ENCODE results near the gene CUL3. TPM values are rescaled to one million over a fixed set of nuclear protein-coding genes. Genes with fewer than 3 reads are reported as not detected.

The CUL3 gene
- total RNA-seq, 1 experiment from 2014 or later: 95.7 TPM

DNA sequence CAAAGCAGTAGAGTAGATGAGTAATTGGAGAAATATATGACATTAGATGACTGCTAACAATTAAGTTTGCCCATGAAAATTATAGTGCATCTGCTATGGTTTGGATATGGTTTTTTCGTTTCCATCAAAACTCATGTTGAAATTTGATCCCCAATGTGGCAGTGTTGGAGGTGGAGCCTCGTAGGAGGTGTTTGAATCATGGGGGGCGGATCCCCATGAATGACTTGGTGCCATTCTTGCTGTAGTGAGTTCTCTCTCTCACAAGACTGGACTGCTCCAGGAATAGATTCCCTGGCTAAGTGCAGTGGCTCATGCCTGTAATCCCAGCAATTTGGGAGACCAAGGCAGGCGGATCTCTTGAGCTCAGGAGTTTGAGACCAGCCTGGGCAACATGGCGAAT, 9.7 kb upstream of the CUL3 start (continued):
- TF ChIP-seq, protein P1, sequence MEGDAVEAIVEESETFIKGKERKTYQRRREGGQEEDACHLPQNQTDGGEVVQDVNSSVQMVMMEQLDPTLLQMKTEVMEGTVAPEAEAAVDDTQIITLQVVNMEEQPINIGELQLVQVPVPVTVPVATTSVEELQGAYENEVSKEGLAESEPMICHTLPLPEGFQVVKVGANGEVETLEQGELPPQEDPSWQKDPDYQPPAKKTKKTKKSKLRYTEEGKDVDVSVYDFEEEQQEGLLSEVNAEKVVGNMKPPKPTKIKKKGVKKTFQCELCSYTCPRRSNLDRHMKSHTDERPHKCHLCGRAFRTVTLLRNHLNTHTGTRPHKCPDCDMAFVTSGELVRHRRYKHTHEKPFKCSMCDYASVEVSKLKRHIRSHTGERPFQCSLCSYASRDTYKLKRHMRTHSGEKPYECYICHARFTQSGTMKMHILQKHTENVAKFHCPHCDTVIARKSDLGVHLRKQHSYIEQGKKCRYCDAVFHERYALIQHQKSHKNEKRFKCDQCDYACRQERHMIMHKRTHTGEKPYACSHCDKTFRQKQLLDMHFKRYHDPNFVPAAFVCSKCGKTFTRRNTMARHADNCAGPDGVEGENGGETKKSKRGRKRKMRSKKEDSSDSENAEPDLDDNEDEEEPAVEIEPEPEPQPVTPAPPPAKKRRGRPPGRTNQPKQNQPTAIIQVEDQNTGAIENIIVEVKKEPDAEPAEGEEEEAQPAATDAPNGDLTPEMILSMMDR (IDR thresholded peaks at IDR 0.05 in 2 of 3, conservative IDR thresholded peaks at IDR 0.05 in 1 of 3; ENCODE audit: borderline replicate concordance in 1 of 3, insufficient read depth in 1 of 3, low read depth in 2 of 3, low read length in 2 of 3): no peak

DNA sequence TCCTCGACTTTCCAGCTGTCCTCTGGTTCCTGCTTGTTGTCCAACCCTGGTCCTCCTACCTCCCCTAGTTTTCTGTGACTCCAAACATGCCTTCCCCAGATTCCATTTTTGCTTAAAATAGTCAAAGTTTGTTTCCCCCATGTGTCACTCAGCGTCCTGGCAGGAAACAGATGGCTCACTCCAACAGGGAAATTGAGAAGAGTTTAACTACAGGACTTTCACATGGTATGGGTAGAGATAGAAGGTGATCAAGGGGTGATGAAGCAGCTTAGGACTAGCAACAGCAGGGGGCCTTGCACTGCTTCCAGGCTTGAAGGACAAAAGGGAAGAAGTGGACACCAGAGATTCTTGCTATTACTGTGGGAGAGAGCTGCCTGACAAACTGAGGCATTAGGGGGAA, 6.1 kb upstream of the CUL3 start:
- H3K79me2 ChIP-seq (ENCODE audit: insufficient read depth, low read length): no peaks in the 10 kb centered on the region
- H2AFZ ChIP-seq (ENCODE audit: low read depth, low read length, poor library complexity, severe bottlenecking): no peak overlapping the region
- no peaks in the 10 kb centered on the region for H3K9me3 ChIP-seq (ENCODE audit: control insufficient read depth in 1 of 2, insufficient read depth in 1 of 2, low read depth in 1 of 2, low read length in 2 of 2)
- POLR2A ChIA-PET: no interaction called here
- BruUV-seq (replicated peaks): no TSS peak
- ATAC-seq (no peak), DNase-seq (ENCODE audit: low read depth, low spot score) (no peak)
- H3K36me3 ChIP-seq (ENCODE audit: control insufficient read depth in 1 of 2, insufficient read depth in 2 of 2, low read length in 2 of 2): no peaks in the 10 kb centered on the region
- H3K4me2 ChIP-seq (ENCODE audit: low read length): no peak overlapping the region
- no peaks in the 10 kb centered on the region for H3K27me3 ChIP-seq (ENCODE audit: insufficient read depth, low read length)
- CTCF ChIA-PET: no interaction called here
- H4K20me1 ChIP-seq (ENCODE audit: insufficient read depth): no peaks in the 10 kb centered on the region
- H3K4me1 ChIP-seq (ENCODE audit: control insufficient read depth in 1 of 2, insufficient read depth in 2 of 2, low read length in 2 of 2): peaks cover 3 to 9% of the 10 kb centered on the region in 2 experiments; a peak in 2 of 4 replicates
- H3K9me2 ChIP-seq (ENCODE audit: insufficient read depth): no peaks in the 10 kb centered on the region
- RAD21 ChIA-PET (ENCODE audit: low non-redundant PET in 1 of 2, low total read pairs in 2 of 2, uncharacterized antibody in 2 of 2, unreplicated experiment in 2 of 2): no interaction called here
- no peak overlapping the region for H3K4me3 ChIP-seq (replicated peaks in 1 of 2; ENCODE audit: low read depth in 1 of 2, low read length in 2 of 2)
- no peak overlapping the region for H3K27ac ChIP-seq (ENCODE audit: low read depth, low read length)
- no peak overlapping the region for H3K9ac ChIP-seq (ENCODE audit: low read length)
- intact Hi-C loops (cut with micrococcal nuclease): no loop called here
- TF ChIP-seq POLR2AphosphoS5 (IDR thresholded peaks at IDR 0.05; ENCODE audit: low read depth, low read length) (no peak), CEBPB (IDR thresholded peaks at IDR 0.05; ENCODE audit: low read depth) (no peak), TCF7L2 (IDR thresholded peaks at IDR 0.05; ENCODE audit: borderline replicate concordance, extremely low read depth, insufficient read depth, insufficient read length) (no peak), SIN3A (IDR thresholded peaks at IDR 0.05; ENCODE audit: low read depth) (no peak), JUND (IDR thresholded peaks at IDR 0.05) (no peak), EZH2 (IDR thresholded peaks at IDR 0.05) (no peak), EZH2phosphoT487 (IDR thresholded peaks at IDR 0.05; ENCODE audit: borderline replicate concordance) (no peak), RAD21 (IDR thresholded peaks at IDR 0.05; ENCODE audit: low read depth) (no peak), ZNF274 (IDR thresholded peaks at IDR 0.05; ENCODE audit: low read depth, low read length) (no peak), FOSL1 (IDR thresholded peaks at IDR 0.05; ENCODE audit: low read depth) (no peak), EGR1 (IDR thresholded peaks at IDR 0.05; ENCODE audit: low read depth) (no peak)
- TF ChIP-seq, protein P2, sequence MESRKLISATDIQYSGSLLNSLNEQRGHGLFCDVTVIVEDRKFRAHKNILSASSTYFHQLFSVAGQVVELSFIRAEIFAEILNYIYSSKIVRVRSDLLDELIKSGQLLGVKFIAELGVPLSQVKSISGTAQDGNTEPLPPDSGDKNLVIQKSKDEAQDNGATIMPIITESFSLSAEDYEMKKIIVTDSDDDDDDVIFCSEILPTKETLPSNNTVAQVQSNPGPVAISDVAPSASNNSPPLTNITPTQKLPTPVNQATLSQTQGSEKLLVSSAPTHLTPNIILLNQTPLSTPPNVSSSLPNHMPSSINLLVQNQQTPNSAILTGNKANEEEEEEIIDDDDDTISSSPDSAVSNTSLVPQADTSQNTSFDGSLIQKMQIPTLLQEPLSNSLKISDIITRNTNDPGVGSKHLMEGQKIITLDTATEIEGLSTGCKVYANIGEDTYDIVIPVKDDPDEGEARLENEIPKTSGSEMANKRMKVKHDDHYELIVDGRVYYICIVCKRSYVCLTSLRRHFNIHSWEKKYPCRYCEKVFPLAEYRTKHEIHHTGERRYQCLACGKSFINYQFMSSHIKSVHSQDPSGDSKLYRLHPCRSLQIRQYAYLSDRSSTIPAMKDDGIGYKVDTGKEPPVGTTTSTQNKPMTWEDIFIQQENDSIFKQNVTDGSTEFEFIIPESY (IDR thresholded peaks at IDR 0.05; ENCODE audit: extremely low read depth, insufficient replicate concordance, low read length): no peak
- TF ChIP-seq, protein P1 (IDR thresholded peaks at IDR 0.05 in 2 of 3, conservative IDR thresholded peaks at IDR 0.05 in 1 of 3; ENCODE audit: borderline replicate concordance in 1 of 3, insufficient read depth in 1 of 3, low read depth in 2 of 3, low read length in 2 of 3): no peak
- TF ChIP-seq, protein P3, sequence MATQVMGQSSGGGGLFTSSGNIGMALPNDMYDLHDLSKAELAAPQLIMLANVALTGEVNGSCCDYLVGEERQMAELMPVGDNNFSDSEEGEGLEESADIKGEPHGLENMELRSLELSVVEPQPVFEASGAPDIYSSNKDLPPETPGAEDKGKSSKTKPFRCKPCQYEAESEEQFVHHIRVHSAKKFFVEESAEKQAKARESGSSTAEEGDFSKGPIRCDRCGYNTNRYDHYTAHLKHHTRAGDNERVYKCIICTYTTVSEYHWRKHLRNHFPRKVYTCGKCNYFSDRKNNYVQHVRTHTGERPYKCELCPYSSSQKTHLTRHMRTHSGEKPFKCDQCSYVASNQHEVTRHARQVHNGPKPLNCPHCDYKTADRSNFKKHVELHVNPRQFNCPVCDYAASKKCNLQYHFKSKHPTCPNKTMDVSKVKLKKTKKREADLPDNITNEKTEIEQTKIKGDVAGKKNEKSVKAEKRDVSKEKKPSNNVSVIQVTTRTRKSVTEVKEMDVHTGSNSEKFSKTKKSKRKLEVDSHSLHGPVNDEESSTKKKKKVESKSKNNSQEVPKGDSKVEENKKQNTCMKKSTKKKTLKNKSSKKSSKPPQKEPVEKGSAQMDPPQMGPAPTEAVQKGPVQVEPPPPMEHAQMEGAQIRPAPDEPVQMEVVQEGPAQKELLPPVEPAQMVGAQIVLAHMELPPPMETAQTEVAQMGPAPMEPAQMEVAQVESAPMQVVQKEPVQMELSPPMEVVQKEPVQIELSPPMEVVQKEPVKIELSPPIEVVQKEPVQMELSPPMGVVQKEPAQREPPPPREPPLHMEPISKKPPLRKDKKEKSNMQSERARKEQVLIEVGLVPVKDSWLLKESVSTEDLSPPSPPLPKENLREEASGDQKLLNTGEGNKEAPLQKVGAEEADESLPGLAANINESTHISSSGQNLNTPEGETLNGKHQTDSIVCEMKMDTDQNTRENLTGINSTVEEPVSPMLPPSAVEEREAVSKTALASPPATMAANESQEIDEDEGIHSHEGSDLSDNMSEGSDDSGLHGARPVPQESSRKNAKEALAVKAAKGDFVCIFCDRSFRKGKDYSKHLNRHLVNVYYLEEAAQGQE (IDR thresholded peaks at IDR 0.05; ENCODE audit: low read depth): no peak
- TF ChIP-seq, protein P4, sequence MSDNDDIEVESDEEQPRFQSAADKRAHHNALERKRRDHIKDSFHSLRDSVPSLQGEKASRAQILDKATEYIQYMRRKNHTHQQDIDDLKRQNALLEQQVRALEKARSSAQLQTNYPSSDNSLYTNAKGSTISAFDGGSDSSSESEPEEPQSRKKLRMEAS (IDR thresholded peaks at IDR 0.05): no peak
